ENCODE results near the gene ERCC4. TPM values are rescaled to one million over a fixed set of nuclear protein-coding genes. Genes with fewer than 3 reads are reported as not detected.

The ERCC4 gene
- total RNA-seq, 6 experiments from 2014 or later, result 14.6 to 18.8 (median 15.8) TPM

DNA sequence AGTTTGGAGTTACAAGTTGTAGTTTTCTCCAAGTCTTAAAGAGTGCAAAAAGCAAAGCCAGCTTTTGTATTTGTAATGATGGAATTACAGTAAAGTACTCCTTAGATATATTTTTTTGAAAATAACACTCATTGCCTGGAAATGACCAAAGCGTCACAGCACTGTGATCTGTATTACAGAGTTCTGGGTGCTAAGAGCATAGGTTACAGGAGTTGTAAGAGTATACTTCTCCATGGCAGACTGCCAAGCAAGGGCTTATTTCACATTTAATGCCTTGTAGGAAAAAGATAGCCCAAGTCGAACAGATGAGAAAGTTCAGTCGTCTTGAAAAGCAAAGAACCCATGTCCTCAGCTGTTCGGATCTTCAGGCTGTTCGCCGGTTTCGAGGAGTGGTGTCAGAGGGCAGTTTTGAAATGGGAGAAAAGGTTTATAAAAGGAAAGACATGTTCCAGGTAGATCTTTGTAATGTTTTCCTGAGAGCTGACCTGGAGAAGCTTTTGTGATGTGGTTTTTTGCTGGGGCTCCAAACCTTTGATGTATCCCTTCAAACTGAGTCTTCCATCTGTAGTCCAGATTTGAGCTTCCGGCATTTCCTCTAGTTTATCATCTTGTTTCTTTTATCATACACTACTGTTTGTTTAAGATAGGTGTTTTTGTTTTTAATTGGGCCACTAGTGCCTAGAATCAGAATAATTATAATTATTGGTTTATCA is 41.3 kb downstream of the ERCC4 start:
- no peak for DNase-seq
- no peak for TF ChIP-seq CTCF (IDR thresholded peaks at IDR 0.05)
- H3K4me3 Mint-ChIP-seq, result no peak overlapping the region
- no peak overlapping the region for H3K27ac Mint-ChIP-seq
- no peaks in the 10 kb centered on the region for H3K9me3 Mint-ChIP-seq
- H3K27me3 Mint-ChIP-seq (ENCODE audit: insufficient read depth), result peaks cover 11% of the 10 kb centered on the region; the same call in 1 of the 2 replicates
- H3K36me3 Mint-ChIP-seq (ENCODE audit: low read depth), result no peaks in the 10 kb centered on the region
- peaks cover 39% of the 10 kb centered on the region for H3K4me1 Mint-ChIP-seq (ENCODE audit: low read depth)

- H3K27me3 Mint-ChIP-seq (ENCODE audit: insufficient read depth), result peaks cover 15% of the 10 kb centered on the region
- H3K27ac Mint-ChIP-seq, result no peak overlapping the region
- H3K4me3 Mint-ChIP-seq, result no peak overlapping the region
- DNase-seq, result no peak
- H3K9me3 Mint-ChIP-seq, result peaks cover 3% of the 10 kb centered on the region; the same call in 1 of the 2 replicates
- no peaks in the 10 kb centered on the region for H3K36me3 Mint-ChIP-seq (ENCODE audit: low read depth)
- peaks cover 32% of the 10 kb centered on the region for H3K4me1 Mint-ChIP-seq (ENCODE audit: low read depth)
- no peak for TF ChIP-seq CTCF (IDR thresholded peaks at IDR 0.05)
Measured at GRCh38 chr16:13962232-13962631, 42.3 kb downstream of the ERCC4 start.

GRCh38 chr16:13968835-13969234 is 48.9 kb downstream of the ERCC4 start:
- H3K9me3 Mint-ChIP-seq, result peaks cover 8% of the 10 kb centered on the region; the same call in 1 of the 2 replicates
- DNase-seq, result no peak
- H3K4me1 Mint-ChIP-seq (ENCODE audit: low read depth), result no peaks in the 10 kb centered on the region
- H3K27ac Mint-ChIP-seq, result no peak overlapping the region
- TF ChIP-seq CTCF (IDR thresholded peaks at IDR 0.05), result no peak
- peaks cover 5% of the 10 kb centered on the region; the same call in 1 of the 2 replicates for H3K36me3 Mint-ChIP-seq (ENCODE audit: low read depth)
- H3K27me3 Mint-ChIP-seq (ENCODE audit: insufficient read depth), result peaks cover 17% of the 10 kb centered on the region
- H3K4me3 Mint-ChIP-seq, result no peak overlapping the region

DNA sequence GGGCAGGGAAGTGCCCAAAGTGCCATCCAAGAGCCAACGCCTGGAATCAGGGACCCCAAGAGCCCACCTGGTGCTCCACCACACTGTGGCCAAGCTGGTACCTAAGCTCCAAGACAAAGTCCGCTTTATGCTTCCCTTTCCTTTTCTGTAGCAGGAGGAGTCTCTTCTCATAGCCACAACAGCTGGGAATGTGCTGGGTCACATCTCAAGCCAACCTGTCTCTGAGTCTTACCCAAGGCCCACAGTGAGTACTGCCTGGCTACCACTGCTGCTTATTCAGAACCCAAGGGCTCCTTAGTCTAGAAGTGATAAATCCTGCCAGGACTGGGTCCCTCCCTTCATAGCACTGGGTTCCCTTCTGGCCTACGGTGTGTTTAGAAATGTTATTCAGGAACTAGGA is 49.8 kb downstream of the ERCC4 start:
- H3K27me3 Mint-ChIP-seq (ENCODE audit: insufficient read depth), result peaks cover 14% of the 10 kb centered on the region
- H3K27ac Mint-ChIP-seq, result no peak overlapping the region
- H3K9me3 Mint-ChIP-seq, result peaks cover 8% of the 10 kb centered on the region; the same call in 1 of the 2 replicates
- DNase-seq, result no peak
- no peak overlapping the region for H3K4me3 Mint-ChIP-seq
- H3K4me1 Mint-ChIP-seq (ENCODE audit: low read depth), result no peaks in the 10 kb centered on the region
- TF ChIP-seq CTCF (IDR thresholded peaks at IDR 0.05), result no peak
- peaks cover 5% of the 10 kb centered on the region; the same call in 1 of the 2 replicates for H3K36me3 Mint-ChIP-seq (ENCODE audit: low read depth)

- H3K4me3 Mint-ChIP-seq, result no peak overlapping the region
- peaks cover 7% of the 10 kb centered on the region for H3K27me3 Mint-ChIP-seq (ENCODE audit: insufficient read depth)
- H3K27ac Mint-ChIP-seq, result no peak overlapping the region
- peaks cover 8% of the 10 kb centered on the region; the same call in 1 of the 2 replicates for H3K9me3 Mint-ChIP-seq
- peaks cover 5% of the 10 kb centered on the region; the same call in 1 of the 2 replicates for H3K36me3 Mint-ChIP-seq (ENCODE audit: low read depth)
- DNase-seq, result no peak
- no peaks in the 10 kb centered on the region for H3K4me1 Mint-ChIP-seq (ENCODE audit: low read depth)
- no peak for TF ChIP-seq CTCF (IDR thresholded peaks at IDR 0.05)
Measured at GRCh38 chr16:13970708-13971422, 50.9 kb downstream of the ERCC4 start.
